Upper lobe of left lung (tissue), 6 donors: ENCODE measurements around the gene EDA. TPM values are rescaled to one million over a fixed set of nuclear protein-coding genes. Genes with fewer than 3 reads are reported as not detected.
A peak's percentile ranks its signal among the peaks of the same experiment; 100 is the strongest.

Experiments used
- ATAC-seq, 2 donors: fragments of 200-7000 bp; cut with Tn5 transposase; one replicate each; pipeline ENCODE4 v1.9.1; 2022; ENCODE audit warnings: mild to moderate bottlenecking in 2 of 2, moderate library complexity in 2 of 2; ENCODE audit not compliant: low FRiP score in 2 of 2
- DNase-seq, 2 donors: peaks; one replicate each; pipeline ENCODE4 v3.0.0-alpha.2; 2019 to 2020
- H3K27ac ChIP-seq, 4 donors: fragments of 200-600 bp; sonication (generic); one replicate each; pipeline ENCODE4 v1.5.1; 2016 to 2019
- H3K27me3 ChIP-seq, 4 donors: fragments of 200-600 bp; sonication (generic); one replicate each; pipeline ENCODE4 v1.5.1; 2017 to 2019
- H3K36me3 ChIP-seq, 4 donors: fragments of 200-600 bp; sonication (generic); one replicate each; pipeline ENCODE4 v1.5.1; 2016 to 2019
- H3K4me1 ChIP-seq, 4 donors: fragments of 200-600 bp; sonication (generic); one replicate each; pipeline ENCODE4 v1.5.1; 2018 to 2019
- H3K4me3 ChIP-seq, 4 donors: fragments of 200-600 bp; sonication (generic); one replicate each; pipeline ENCODE4 v1.5.1; 2017 to 2019; ENCODE audit warnings: mild to moderate bottlenecking in 2 of 4, moderate library complexity in 1 of 4
- H3K9me3 ChIP-seq, 4 donors: fragments of 200-600 bp; sonication (generic); one replicate each; pipeline ENCODE4 v1.5.1; 2018 to 2019
- EP300 ChIP-seq, 4 donors: sonication (generic); formaldehyde crosslinking; IDR thresholded peaks; one replicate each; pipeline ENCODE4 v1.5.1; 2017; ENCODE audit warnings: antibody characterized with exemption in 4 of 4, control low read depth in 2 of 4
- POLR2A ChIP-seq, 4 donors: fragments of 450-650 bp; IDR thresholded peaks; one replicate each; pipeline ENCODE4 v1.5.1; 2016 to 2017; ENCODE audit warnings: antibody characterized with exemption in 4 of 4, mild to moderate bottlenecking in 2 of 4
- POLR2AphosphoS5 ChIP-seq, 2 donors: sonication (generic); formaldehyde crosslinking; IDR thresholded peaks; one replicate each; pipeline ENCODE4 v1.5.1; 2017; ENCODE audit warnings: antibody characterized with exemption in 2 of 2
- WGBS, 2 donors: methylation state at CpG; one replicate each; pipeline ENCODE4 v1.1.5; 2017 to 2018; 5-methylcytosine and 5-hydroxymethylcytosine counted together
- total RNA-seq, 6 donors: library from RNA; depleted of rRNA in 4 of 6; stranded (reverse); fragments of >200 nt in 4 of 6; gene quantifications; one replicate each; pipeline versions ENCODE4 v1.1.0 to v1.2.1, GENCODE V29; 2016 to 2021
- TF ChIP-seq, protein P1 (sequence below), 6 experiments: fragments of 450-650 bp in 4 of 6; fragments of 200-600 bp in 2 of 6; sonication (generic) in 2 of 6; IDR thresholded peaks; one replicate each; pipeline ENCODE4 v1.5.1; 2016 to 2019; ENCODE audit warnings: antibody characterized with exemption in 6 of 6
- donor health status: DM: no; HTN: no; CAD: no; lungs with moderate emphysema.
- donor health status: DM: no; HTN: yes; CAD: no; lungs with severe emphysema.

EDA gene
- total RNA-seq, 6 donors from 2014 or later: 3.3 to 16.8 (median 5.9) TPM

DNA sequence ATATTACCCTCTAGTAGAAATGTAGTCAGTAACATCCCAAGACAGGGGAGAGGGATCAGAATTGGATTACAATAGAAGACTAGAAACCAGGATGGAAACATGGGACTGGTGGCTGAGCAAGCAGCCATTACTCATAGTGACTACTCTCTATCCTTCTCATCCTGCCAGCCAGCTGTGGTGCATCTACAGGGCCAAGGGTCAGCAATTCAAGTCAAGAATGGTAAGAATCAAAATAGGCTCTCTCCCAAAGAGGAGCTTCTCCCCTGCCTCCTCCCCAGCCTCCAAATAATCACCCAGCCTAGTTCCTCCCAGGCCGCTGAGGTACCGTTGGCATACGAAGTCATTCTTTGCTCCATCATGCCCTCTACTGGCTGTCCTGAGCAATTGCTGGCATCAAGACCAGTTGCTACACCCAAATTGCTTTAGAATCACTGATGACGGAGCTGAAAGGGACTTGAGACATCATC is 414.4 kb downstream of the EDA start:
- Histone ChIP-seq H3K4me3 (no peak overlapping the region), H3K4me1 (no peaks in the 10 kb centered on the region), H3K9me3 (no peaks in the 10 kb centered on the region), H3K27me3 (no peaks in the 10 kb centered on the region), H3K36me3 (no peaks in the 10 kb centered on the region), H3K27ac (no peak overlapping the region)
- no peak for TF ChIP-seq EP300 (IDR thresholded peaks at IDR 0.05)
- TF ChIP-seq, protein P1, sequence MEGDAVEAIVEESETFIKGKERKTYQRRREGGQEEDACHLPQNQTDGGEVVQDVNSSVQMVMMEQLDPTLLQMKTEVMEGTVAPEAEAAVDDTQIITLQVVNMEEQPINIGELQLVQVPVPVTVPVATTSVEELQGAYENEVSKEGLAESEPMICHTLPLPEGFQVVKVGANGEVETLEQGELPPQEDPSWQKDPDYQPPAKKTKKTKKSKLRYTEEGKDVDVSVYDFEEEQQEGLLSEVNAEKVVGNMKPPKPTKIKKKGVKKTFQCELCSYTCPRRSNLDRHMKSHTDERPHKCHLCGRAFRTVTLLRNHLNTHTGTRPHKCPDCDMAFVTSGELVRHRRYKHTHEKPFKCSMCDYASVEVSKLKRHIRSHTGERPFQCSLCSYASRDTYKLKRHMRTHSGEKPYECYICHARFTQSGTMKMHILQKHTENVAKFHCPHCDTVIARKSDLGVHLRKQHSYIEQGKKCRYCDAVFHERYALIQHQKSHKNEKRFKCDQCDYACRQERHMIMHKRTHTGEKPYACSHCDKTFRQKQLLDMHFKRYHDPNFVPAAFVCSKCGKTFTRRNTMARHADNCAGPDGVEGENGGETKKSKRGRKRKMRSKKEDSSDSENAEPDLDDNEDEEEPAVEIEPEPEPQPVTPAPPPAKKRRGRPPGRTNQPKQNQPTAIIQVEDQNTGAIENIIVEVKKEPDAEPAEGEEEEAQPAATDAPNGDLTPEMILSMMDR (IDR thresholded peaks at IDR 0.05): peak; percentile 60 to 75 (median 68)
- ATAC-seq: peak in 1 of 2 donors; percentile 86
- 7 to 17% methylated on average over 2 to 4 of the region's 4 CpGs for WGBS, 2 donors
- peak in 1 of 2 donors; percentile 35 for DNase-seq

DNA sequence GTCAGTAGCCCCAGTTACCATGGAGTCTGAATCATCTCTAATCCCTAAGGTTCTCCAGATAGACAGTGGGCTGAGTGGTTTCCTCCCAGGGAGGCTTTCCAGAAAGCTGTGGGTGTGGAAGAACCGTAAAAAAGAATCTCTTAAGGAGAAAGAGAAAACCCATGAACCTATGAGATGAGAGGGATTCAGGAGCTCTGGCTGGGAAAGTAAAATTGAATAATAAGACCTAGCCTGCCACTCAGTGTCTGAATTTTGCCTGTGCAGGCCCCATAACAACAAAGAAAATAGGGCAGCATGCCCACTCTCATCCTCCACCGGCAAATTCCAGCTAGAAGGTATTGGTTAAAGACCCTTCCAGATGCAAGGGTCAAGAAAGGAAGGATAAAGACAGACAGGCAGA is 416.9 kb downstream of the EDA start:
- Histone ChIP-seq H3K36me3 (no peaks in the 10 kb centered on the region), H3K4me3 (no peak overlapping the region), H3K4me1 (no peaks in the 10 kb centered on the region), H3K27me3 (no peaks in the 10 kb centered on the region), H3K9me3 (no peaks in the 10 kb centered on the region), H3K27ac (no peak overlapping the region)
- no peak for DNase-seq
- WGBS, 2 donors: 60 to 63% methylated on average over 2 of the region's 2 CpGs
- TF ChIP-seq POLR2A (IDR thresholded peaks at IDR 0.05) (no peak), POLR2AphosphoS5 (IDR thresholded peaks at IDR 0.05) (no peak), EP300 (IDR thresholded peaks at IDR 0.05) (no peak)
- TF ChIP-seq, protein P1 (IDR thresholded peaks at IDR 0.05): no peak
- ATAC-seq: no peak

DNA sequence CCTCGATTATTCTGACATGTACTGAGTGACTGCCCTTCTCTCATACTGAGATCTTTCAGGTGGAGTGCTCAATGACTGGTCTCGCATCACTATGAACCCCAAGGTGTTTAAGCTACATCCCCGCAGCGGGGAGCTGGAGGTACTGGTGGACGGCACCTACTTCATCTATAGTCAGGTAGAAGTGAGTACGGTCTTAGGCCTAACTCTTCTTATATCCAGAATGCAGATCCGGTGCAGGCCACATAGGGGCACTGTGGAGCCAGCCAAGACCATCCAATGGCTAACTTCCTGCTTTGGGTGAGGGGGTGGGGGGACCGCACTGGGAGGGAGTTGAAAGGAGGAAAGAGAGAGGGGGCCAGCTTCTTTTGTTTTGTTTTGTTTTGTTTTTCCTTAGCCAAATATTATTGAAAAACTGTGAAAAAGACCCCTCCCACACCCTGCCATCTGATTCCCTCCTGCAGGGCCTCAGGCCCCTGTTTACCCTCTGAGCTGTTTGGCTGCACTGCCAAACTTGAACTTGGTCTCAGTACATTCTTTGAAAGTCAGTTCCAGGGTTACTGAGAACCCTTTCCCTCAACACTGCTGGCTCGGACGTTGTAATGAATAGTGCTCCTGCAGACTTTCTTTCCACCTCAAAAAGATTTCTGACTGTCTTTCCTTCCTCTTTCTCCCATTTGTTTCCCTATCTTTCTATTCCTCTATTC is 417.6 kb downstream of the EDA start:
- no peaks in the 10 kb centered on the region for H3K36me3 ChIP-seq
- no peak overlapping the region for H3K27ac ChIP-seq
- DNase-seq (no peak), ATAC-seq (peak in 1 of 2 donors; percentile 34)
- no peaks in the 10 kb centered on the region for H3K27me3 ChIP-seq
- no peak for TF ChIP-seq POLR2A (IDR thresholded peaks at IDR 0.05)
- no peak for TF ChIP-seq EP300 (IDR thresholded peaks at IDR 0.05)
- TF ChIP-seq, protein P1 (IDR thresholded peaks at IDR 0.05): peak in 5 of 6 experiments; percentile 32 to 48 (median 44)
- no peak for TF ChIP-seq POLR2AphosphoS5 (IDR thresholded peaks at IDR 0.05)
- H3K4me3 ChIP-seq: no peak overlapping the region
- 45 to 59% methylated on average over 7 to 10 of the region's 10 CpGs for WGBS, 2 donors
- H3K9me3 ChIP-seq: no peaks in the 10 kb centered on the region
- no peaks in the 10 kb centered on the region for H3K4me1 ChIP-seq

DNA sequence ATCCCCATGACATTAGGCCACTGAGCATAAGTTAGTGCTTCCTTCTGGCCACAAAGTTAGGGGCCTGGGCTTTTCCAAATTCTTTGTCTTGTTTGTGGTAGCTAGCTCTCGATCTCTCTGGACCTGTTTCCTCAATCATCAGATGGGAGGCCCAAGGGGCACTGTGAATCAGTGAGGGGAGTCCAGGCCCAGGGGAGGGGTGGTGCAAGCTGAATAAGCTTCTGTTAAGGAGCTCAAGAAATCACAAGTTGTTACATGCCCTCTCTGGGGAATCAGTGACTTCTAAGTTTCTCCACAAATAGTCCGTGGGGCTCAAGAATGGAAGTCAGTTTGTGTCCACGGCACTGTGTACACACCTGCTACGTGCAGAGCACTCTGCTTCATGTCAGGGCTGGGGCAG is 418.7 kb downstream of the EDA start:
- Histone ChIP-seq H3K9me3 (no peaks in the 10 kb centered on the region), H3K4me1 (no peaks in the 10 kb centered on the region), H3K27me3 (no peaks in the 10 kb centered on the region), H3K4me3 (no peak overlapping the region), H3K36me3 (no peaks in the 10 kb centered on the region), H3K27ac (no peak overlapping the region)
- WGBS, 2 donors: 38 to 45% methylated on average over 1 to 4 of the region's 4 CpGs
- DNase-seq: no peak
- TF ChIP-seq, protein P1 (IDR thresholded peaks at IDR 0.05): no peak
- no peak for TF ChIP-seq POLR2AphosphoS5 (IDR thresholded peaks at IDR 0.05)
- no peak for TF ChIP-seq EP300 (IDR thresholded peaks at IDR 0.05)
- TF ChIP-seq POLR2A (IDR thresholded peaks at IDR 0.05): no peak
- no peak for ATAC-seq

DNA sequence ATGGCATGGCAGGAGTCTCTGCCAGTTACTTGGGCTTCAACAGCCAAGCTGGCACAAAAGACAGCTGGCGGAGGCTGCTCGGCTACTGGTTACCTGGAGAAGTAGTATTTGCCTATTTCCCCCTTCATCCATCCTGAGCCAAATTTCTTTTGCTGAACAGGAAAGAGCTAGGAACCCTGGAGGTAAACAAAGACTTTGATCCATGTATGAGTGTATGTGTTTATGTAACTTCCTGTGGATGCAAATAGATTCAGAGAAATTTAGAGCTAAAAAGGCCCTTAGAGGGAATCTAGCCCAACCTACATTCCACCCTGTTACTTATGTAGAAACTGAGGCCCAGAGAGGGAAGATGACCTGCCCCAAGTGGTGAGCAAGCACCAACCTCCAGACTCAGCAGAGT is 422.6 kb downstream of the EDA start:
- no peaks in the 10 kb centered on the region for H3K4me1 ChIP-seq
- no peaks in the 10 kb centered on the region for H3K27me3 ChIP-seq
- H3K36me3 ChIP-seq: no peaks in the 10 kb centered on the region
- no peak for DNase-seq
- no peak overlapping the region for H3K27ac ChIP-seq
- WGBS, 2 donors: 89% methylated on average over 2 of the region's 2 CpGs; no CpG with 5 or more reads in 1 of the 2 donors
- H3K9me3 ChIP-seq: no peaks in the 10 kb centered on the region
- TF ChIP-seq, protein P1 (IDR thresholded peaks at IDR 0.05): no peak
- TF ChIP-seq POLR2AphosphoS5 (IDR thresholded peaks at IDR 0.05) (no peak), POLR2A (IDR thresholded peaks at IDR 0.05) (no peak), EP300 (IDR thresholded peaks at IDR 0.05) (no peak)
- no peak for ATAC-seq
- no peak overlapping the region for H3K4me3 ChIP-seq
